HCT116 (cell line): ENCODE data around the gene TBX3.

Experiments used
- CEBPB ChIP-seq: IDR thresholded peaks from 2 replicates; pipeline ENCODE4 v1.6.1; 2012; ENCODE audit warnings: low read depth
- CTCF ChIP-seq, 3 experiments: fragments of 200-600 bp in 1 of 3; sonication (generic) in 1 of 3; IDR thresholded peaks in 2 of 3; conservative IDR thresholded peaks in 1 of 3; 2 replicates each; pipeline ENCODE4 v1.5.1; 2012 to 2017; ENCODE audit warnings: low read depth in 2 of 3, low read length in 2 of 3, antibody characterized with exemption in 1 of 3, borderline replicate concordance in 1 of 3, control low read depth in 1 of 3, mild to moderate bottlenecking in 1 of 3, mixed read lengths in 1 of 3, mixed run types in 1 of 3, moderate library complexity in 1 of 3; ENCODE audit not compliant: insufficient read depth in 1 of 3
- EGR1 ChIP-seq: IDR thresholded peaks from 2 replicates; pipeline ENCODE4 v1.6.1; 2012; ENCODE audit warnings: low read depth
- EZH2 ChIP-seq: fragments of 200-600 bp; sonication (generic); IDR thresholded peaks from 2 replicates; pipeline ENCODE4 v1.6.1; 2017; ENCODE audit warnings: antibody characterized with exemption, mixed run types
- POLR2A ChIP-seq: IDR thresholded peaks from 2 replicates; pipeline ENCODE4 v1.7.0; 2011; ENCODE audit warnings: borderline replicate concordance; ENCODE audit not compliant: insufficient read depth, insufficient read length; ENCODE audit errors: extremely low read depth
- ZNF274 ChIP-seq: fragments of 200-500 bp; sonication (Bioruptor generic); IDR thresholded peaks from 2 replicates; pipeline ENCODE4 v1.6.1; 2014; ENCODE audit warnings: mild to moderate bottlenecking, low read depth, low read length, inconsistent platforms
- TF ChIP-seq, protein P1 (sequence below): IDR thresholded peaks from 2 replicates; pipeline ENCODE4 v1.6.1; 2012
- TF ChIP-seq, protein P2 (sequence below): IDR thresholded peaks from 2 replicates; pipeline ENCODE4 v1.6.1; 2011; ENCODE audit warnings: mild to moderate bottlenecking, low read length, moderate library complexity; ENCODE audit not compliant: insufficient replicate concordance; ENCODE audit errors: extremely low read depth
- TF ChIP-seq, protein P3 (sequence below): IDR thresholded peaks from 2 replicates; pipeline ENCODE4 v1.6.1; 2012
- TF ChIP-seq, protein P4 (sequence below): IDR thresholded peaks from 2 replicates; pipeline ENCODE4 v1.6.1; 2012; ENCODE audit warnings: low read depth

DNA sequence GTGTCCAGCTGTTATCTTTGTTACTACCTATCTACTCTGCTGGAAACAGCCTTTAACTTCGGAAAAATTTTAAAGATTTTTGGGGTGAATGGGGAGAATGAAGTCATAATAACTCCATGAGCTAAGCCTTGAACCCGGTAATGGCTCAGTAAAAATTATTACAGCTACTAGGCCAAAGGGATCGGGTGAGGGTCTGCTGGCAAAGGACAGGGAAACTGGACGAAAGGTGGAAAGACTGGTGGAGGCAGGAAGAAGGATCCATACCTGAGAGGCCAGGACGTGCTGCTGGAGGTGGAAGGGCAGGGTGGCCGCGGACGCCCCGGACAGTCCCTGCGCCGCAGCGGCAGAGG is 10.1 kb downstream of the TBX3 start:
- TF ChIP-seq, protein P1, sequence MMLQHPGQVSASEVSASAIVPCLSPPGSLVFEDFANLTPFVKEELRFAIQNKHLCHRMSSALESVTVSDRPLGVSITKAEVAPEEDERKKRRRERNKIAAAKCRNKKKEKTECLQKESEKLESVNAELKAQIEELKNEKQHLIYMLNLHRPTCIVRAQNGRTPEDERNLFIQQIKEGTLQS = no peak
- TF ChIP-seq POLR2A (no peak), CTCF (IDR thresholded peaks at IDR 0.05 in 2 of 3, conservative IDR thresholded peaks at IDR 0.05 in 1 of 3; ENCODE audit: borderline replicate concordance in 1 of 3, insufficient read depth in 1 of 3, low read depth in 2 of 3, low read length in 2 of 3) (no peak), ZNF274 (no peak), EGR1 (no peak), EZH2 (no peak), CEBPB (no peak)
- TF ChIP-seq, protein P2, sequence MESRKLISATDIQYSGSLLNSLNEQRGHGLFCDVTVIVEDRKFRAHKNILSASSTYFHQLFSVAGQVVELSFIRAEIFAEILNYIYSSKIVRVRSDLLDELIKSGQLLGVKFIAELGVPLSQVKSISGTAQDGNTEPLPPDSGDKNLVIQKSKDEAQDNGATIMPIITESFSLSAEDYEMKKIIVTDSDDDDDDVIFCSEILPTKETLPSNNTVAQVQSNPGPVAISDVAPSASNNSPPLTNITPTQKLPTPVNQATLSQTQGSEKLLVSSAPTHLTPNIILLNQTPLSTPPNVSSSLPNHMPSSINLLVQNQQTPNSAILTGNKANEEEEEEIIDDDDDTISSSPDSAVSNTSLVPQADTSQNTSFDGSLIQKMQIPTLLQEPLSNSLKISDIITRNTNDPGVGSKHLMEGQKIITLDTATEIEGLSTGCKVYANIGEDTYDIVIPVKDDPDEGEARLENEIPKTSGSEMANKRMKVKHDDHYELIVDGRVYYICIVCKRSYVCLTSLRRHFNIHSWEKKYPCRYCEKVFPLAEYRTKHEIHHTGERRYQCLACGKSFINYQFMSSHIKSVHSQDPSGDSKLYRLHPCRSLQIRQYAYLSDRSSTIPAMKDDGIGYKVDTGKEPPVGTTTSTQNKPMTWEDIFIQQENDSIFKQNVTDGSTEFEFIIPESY = no peak
- TF ChIP-seq, protein P3, sequence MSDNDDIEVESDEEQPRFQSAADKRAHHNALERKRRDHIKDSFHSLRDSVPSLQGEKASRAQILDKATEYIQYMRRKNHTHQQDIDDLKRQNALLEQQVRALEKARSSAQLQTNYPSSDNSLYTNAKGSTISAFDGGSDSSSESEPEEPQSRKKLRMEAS = no peak
- TF ChIP-seq, protein P4, sequence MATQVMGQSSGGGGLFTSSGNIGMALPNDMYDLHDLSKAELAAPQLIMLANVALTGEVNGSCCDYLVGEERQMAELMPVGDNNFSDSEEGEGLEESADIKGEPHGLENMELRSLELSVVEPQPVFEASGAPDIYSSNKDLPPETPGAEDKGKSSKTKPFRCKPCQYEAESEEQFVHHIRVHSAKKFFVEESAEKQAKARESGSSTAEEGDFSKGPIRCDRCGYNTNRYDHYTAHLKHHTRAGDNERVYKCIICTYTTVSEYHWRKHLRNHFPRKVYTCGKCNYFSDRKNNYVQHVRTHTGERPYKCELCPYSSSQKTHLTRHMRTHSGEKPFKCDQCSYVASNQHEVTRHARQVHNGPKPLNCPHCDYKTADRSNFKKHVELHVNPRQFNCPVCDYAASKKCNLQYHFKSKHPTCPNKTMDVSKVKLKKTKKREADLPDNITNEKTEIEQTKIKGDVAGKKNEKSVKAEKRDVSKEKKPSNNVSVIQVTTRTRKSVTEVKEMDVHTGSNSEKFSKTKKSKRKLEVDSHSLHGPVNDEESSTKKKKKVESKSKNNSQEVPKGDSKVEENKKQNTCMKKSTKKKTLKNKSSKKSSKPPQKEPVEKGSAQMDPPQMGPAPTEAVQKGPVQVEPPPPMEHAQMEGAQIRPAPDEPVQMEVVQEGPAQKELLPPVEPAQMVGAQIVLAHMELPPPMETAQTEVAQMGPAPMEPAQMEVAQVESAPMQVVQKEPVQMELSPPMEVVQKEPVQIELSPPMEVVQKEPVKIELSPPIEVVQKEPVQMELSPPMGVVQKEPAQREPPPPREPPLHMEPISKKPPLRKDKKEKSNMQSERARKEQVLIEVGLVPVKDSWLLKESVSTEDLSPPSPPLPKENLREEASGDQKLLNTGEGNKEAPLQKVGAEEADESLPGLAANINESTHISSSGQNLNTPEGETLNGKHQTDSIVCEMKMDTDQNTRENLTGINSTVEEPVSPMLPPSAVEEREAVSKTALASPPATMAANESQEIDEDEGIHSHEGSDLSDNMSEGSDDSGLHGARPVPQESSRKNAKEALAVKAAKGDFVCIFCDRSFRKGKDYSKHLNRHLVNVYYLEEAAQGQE = no peak
